HG02970 (cell line): ENCODE measurements around the gene CCDC85C.

Source experiments
- ATAC-seq: cut with Tn5 transposase; IDR thresholded peaks from one replicate; pipeline ENCODE4 v1.9.1; 2021; ENCODE audit warnings: mild to moderate bottlenecking, moderate library complexity, moderate number of reproducible peaks; ENCODE audit not compliant: unreplicated experiment, low FRiP score

Gene CCDC85C

GRCh38 chr14:99575043-99576023 lies 28.7 kb downstream of the CCDC85C start:
- ATAC-seq, result no peak

- no peak for ATAC-seq
Measured at GRCh38 chr14:99574099-99574880, 29.7 kb downstream of the CCDC85C start.

- ATAC-seq, result no peak
Measured at GRCh38 chr14:99573436-99574098, 30.4 kb downstream of the CCDC85C start.

GRCh38 chr14:99573000-99573330 lies 31.0 kb downstream of the CCDC85C start:
- ATAC-seq, result no peak

GRCh38 chr14:99572173-99572999 lies 31.6 kb downstream of the CCDC85C start:
- ATAC-seq, result no peak

- ATAC-seq, result no peak
Measured at GRCh38 chr14:99571303-99571986, 32.6 kb downstream of the CCDC85C start.

- ATAC-seq, result no peak
Measured at GRCh38 chr14:99570544-99571302, 33.3 kb downstream of the CCDC85C start.

GRCh38 chr14:99569725-99570543 lies 34.1 kb downstream of the CCDC85C start:
- no peak for ATAC-seq

- no peak for ATAC-seq
Measured at GRCh38 chr14:99568567-99569560, 35.1 kb downstream of the CCDC85C start.

GRCh38 chr14:99566390-99567354 lies 37.3 kb downstream of the CCDC85C start:
- no peak for ATAC-seq

- no peak for ATAC-seq
Measured at GRCh38 chr14:99566009-99566389, 38.0 kb downstream of the CCDC85C start.

- no peak for ATAC-seq
Measured at GRCh38 chr14:99565383-99565782, 38.6 kb downstream of the CCDC85C start.

GRCh38 chr14:99564926-99565259 lies 39.1 kb downstream of the CCDC85C start:
- no peak for ATAC-seq

GRCh38 chr14:99564256-99564925 lies 39.6 kb downstream of the CCDC85C start:
- ATAC-seq, result no peak

GRCh38 chr14:99563749-99564129 lies 40.3 kb downstream of the CCDC85C start:
- no peak for ATAC-seq
